Muscle layer of duodenum (tissue), 2 donors: Measurements from ENCODE around the gene TLR8.

Source experiments
- H3K27ac ChIP-seq: one replicate; pipeline ENCODE4 v1.7.0; 2013; ENCODE audit warnings: mild to moderate bottlenecking, low read length
- H3K27me3 ChIP-seq: one replicate; pipeline ENCODE4 v1.7.0; 2013; ENCODE audit warnings: low read depth, mild to moderate bottlenecking, control low read depth, low read length
- H3K36me3 ChIP-seq, 2 donors: one replicate each; pipeline ENCODE4 v1.7.0; 2013; ENCODE audit warnings: low read length in 2 of 2, control low read depth in 1 of 2, mild to moderate bottlenecking in 1 of 2; ENCODE audit not compliant: insufficient read depth in 2 of 2, control insufficient read depth in 1 of 2
- H3K4me1 ChIP-seq, 2 donors: one replicate each; pipeline ENCODE4 v1.7.0; 2013; ENCODE audit warnings: low read length in 2 of 2, mild to moderate bottlenecking in 2 of 2, control low read depth in 1 of 2, moderate library complexity in 1 of 2; ENCODE audit not compliant: insufficient read depth in 2 of 2, control insufficient read depth in 1 of 2
- H3K4me3 ChIP-seq, 2 donors: one replicate each; pipeline ENCODE4 v1.7.0; 2013; ENCODE audit warnings: low read length in 2 of 2, low read depth in 1 of 2, mild to moderate bottlenecking in 1 of 2
- H3K9me3 ChIP-seq, 2 donors: one replicate each; pipeline ENCODE4 v1.7.0; 2013; ENCODE audit warnings: low read length in 2 of 2, control low read depth in 1 of 2, mild to moderate bottlenecking in 1 of 2; ENCODE audit not compliant: control insufficient read depth in 1 of 2
- donor health status: healthy.

The TLR8 gene

DNA sequence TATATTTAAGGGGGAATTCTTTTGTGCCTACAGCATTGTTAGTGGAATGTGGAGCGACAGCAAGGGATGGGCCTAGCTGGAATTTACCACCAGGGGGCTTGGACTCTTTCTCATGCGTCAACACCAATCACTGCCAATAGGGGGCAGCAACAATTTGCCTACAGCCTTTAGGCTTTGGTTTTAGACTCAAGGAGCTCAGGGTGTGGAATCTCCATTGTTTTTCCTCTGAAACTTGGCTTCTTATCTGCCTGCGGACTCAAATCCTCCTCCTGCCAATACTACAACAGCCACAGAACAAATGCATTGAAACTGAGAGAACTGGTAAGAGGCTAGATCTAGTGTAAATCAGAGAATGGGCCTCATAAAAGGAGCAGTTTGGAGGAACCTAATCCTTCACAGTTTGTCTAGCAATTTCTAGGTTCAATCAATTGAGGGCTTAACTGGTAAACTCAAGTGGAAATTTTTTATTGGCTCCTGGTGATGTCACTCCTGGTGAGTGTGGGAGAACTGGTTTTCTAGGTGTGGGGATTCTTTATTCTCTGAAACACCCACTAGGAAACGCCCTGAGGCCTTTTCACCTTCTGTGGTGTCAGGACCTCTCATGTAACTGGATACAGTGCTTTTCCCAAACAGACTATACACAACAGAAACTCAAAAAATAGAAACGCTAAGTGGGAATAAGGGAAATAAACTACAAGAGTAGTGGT is 40.6 kb downstream of the TLR8 start:
- Histone ChIP-seq H3K9me3 (no peaks in the 10 kb centered on the region), H3K27ac (peak overlapping the region; percentile 62)

DNA sequence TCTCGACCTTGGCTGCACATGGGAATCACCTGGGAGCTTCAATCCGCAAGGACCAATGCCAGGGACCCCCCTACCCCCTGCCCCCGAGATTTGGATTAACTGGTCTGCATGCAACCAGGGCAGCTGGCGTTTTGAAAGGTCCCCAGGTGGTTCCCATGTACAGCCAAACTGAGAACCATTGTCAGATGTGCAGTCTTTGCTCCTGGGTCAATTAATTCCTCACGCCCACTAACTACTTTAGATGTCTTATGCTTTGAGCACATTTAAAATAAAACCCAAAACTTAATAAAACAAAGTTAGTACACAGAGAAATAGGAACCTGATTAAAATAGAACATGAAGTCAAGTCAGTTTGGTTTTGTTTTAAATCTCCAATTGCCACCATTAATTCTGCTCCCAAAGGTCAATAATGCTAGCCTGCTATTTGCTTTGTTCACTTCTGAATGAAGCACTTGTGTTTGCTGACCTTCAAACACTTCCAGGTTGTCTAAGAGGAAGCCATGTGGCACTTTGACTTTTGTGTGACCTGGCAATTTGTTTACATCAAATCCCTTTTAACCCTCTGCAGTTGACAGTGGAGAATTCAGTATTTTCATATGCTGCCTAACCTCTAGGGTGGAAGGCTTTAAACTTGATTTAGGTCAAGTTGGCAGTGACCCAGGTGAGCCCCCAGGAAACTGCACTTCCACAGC is 41.3 kb downstream of the TLR8 start:
- H3K4me1 ChIP-seq, result peaks cover 3 to 7% of the 10 kb centered on the region in 2 donors
- H3K9me3 ChIP-seq, result no peaks in the 10 kb centered on the region
- no peaks in the 10 kb centered on the region for H3K36me3 ChIP-seq
- H3K4me3 ChIP-seq, result no peak overlapping the region
- peak overlapping the region; percentile 62 for H3K27ac ChIP-seq
- no peaks in the 10 kb centered on the region for H3K27me3 ChIP-seq

More for the DNA sequence above, 40.6 kb downstream of the TLR8 start:
- Histone ChIP-seq H3K4me1 (peaks cover 3 to 7% of the 10 kb centered on the region in 2 donors), H3K36me3 (no peaks in the 10 kb centered on the region), H3K27me3 (no peaks in the 10 kb centered on the region), H3K4me3 (no peak overlapping the region)

DNA sequence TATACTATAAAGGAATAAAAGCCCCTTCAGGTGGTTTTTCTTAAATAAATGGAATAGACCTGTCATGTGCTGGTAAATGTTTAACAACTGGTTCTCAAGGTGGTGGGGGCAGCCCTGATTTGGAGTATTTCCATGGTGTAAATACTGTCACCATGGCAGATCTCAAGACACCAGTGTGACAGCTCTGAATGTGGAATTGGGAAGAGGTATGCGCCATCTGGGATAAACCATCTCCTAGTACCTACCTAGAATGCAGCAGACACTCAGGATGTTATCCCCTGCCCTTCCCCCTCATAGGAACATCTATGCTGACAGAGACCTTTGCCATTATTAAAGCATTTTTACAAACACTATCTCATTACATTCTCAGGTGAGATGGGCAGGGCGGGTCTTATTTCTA is 42.1 kb downstream of the TLR8 start:
- Histone ChIP-seq H3K36me3 (no peaks in the 10 kb centered on the region), H3K27me3 (no peaks in the 10 kb centered on the region), H3K4me3 (no peak overlapping the region), H3K27ac (no peak overlapping the region), H3K4me1 (peaks cover 3 to 7% of the 10 kb centered on the region in 2 donors), H3K9me3 (no peaks in the 10 kb centered on the region)

DNA sequence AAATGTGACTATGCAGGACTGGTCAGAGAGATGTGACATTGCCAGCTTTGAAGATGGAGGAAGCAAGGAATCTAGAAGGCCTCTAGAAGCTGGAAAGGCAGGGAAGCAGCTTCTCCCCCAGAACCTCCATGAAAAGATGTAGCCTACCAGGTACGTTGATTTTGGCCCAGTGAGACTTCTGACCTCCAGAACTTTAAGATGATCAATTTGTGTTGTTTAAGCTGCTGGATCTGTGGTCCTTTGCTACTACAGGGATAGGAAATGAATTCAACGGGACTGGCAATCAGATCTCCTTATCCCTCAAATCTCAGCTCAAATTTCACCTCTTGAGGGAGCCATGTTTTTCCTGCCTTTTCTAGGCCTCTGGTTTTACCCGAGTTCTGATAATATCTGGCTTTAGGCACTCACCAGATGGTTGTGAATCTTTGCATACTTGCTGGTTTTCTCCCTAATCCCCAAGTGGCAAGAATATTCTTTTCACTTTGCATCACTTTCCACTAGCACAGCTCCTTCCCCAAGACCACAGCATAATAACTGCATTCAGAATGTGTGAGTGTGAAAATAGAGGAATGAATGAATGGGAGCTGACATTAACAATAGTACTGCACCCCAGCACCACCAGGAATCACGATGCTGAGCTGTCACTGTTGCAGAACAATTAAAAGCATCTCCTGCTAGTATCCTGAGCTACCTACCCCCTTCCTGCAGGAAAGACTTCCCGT is 42.9 kb downstream of the TLR8 start:
- peak overlapping the region in 1 of 2 donors; percentile 28 for H3K4me3 ChIP-seq

DNA sequence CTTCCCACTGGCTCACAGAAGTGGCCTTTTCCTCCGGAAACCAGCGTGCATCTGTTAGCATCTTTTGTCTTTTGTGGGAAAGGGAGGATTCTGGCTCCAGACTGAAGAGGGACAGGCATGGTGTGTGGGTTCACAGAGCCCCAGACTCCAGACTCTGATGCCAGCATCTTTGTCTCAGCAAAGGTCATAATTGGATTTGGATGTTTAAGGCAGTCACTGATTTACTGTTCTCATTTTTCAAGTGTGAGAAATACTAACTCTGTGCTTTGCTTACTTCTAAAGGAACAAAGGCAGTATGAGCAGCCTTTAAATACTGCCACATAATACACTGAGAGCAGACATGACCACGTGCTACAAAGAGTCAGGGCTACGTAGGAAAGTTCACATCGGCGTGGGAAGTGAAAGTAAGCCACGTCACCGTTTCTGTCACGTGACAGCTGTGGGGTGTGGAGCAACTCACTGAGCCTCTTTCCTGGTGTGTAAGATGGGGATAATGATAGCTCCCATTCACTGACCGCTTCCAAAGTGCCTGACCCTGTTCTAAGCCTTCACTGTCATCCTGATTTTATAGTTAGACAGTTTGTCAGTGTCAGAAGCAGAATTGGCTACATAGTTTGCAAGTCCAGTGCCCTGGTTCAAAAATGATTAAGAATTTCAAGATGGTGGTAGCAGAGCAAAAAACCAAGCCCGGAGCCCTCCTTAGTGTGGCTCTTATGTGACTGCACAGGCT is 43.7 kb downstream of the TLR8 start:
- H3K9me3 ChIP-seq, result no peaks in the 10 kb centered on the region
- H3K4me1 ChIP-seq, result peaks cover 3 to 7% of the 10 kb centered on the region in 2 donors
- peak overlapping the region; percentile 83 for H3K27ac ChIP-seq
- H3K36me3 ChIP-seq, result no peaks in the 10 kb centered on the region
- peak overlapping the region in 1 of 2 donors; percentile 28 for H3K4me3 ChIP-seq
- no peaks in the 10 kb centered on the region for H3K27me3 ChIP-seq

More for the DNA sequence above, 42.9 kb downstream of the TLR8 start:
- Histone ChIP-seq H3K27me3 (no peaks in the 10 kb centered on the region), H3K27ac (peak overlapping the region; percentile 83), H3K4me1 (peaks cover 3 to 7% of the 10 kb centered on the region in 2 donors), H3K36me3 (no peaks in the 10 kb centered on the region), H3K9me3 (no peaks in the 10 kb centered on the region)

DNA sequence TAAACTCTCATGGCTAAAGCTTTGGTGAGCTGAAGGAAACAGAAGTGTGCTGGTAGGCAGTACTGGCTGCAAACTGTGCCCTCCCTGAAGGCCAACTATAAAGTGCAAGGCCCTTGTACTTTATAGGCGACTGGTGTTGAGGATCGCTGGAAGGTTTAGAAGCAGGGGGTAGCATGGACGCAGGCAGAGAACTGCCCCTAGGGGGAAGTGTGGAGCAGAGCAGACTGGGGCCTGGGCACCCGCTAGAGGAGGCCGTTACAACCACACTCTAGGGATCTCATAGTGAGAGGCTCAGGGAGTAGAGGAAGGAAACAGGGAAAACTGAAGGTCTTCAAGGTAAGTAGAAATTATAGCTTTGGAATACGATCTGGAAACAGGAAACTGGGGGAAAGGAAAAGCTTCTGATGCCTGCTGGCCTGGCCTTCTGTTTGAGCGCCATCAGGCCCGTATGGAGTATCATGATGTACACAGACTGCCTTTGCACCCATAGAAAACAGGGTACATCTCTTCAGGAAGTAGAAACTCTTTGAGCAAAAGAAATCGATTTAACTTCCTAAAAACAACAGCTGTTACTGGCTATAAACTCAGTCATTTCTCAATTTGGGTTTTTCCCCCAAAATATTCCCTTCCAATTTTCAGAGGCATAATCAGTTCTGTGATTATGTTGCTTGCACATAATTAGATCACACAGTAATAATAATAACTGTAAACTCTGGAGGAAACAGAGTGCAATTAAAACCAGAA is 44.6 kb downstream of the TLR8 start:
- H3K9me3 ChIP-seq, result no peaks in the 10 kb centered on the region
- no peaks in the 10 kb centered on the region for H3K36me3 ChIP-seq
- no peak overlapping the region for H3K4me3 ChIP-seq
- H3K4me1 ChIP-seq, result peaks cover 3 to 7% of the 10 kb centered on the region in 2 donors
- peak overlapping the region; percentile 72 for H3K27ac ChIP-seq
- no peaks in the 10 kb centered on the region for H3K27me3 ChIP-seq

DNA sequence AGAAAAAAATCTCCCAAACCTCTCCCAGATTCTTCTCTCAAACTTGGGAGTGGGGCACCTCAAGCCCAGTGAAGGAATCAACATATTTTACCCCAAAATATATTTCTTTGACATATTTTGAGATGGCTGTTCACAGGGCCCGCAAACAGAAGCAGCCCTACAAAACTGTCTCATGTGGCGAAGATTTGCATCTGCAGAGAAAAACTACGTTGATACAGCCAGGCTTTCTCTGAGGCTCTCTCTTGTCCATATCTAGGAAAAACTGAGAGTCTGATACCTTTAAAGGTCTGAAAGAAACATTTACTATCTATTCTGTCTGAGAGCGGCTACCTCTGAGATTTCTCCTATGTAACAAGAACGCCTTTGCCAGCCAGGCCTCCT is 45.2 kb downstream of the TLR8 start:
- Histone ChIP-seq H3K9me3 (no peaks in the 10 kb centered on the region), H3K36me3 (no peaks in the 10 kb centered on the region), H3K4me1 (peaks cover 3 to 7% of the 10 kb centered on the region in 2 donors), H3K27ac (peak overlapping the region; percentile 72), H3K27me3 (no peaks in the 10 kb centered on the region), H3K4me3 (no peak overlapping the region)

DNA sequence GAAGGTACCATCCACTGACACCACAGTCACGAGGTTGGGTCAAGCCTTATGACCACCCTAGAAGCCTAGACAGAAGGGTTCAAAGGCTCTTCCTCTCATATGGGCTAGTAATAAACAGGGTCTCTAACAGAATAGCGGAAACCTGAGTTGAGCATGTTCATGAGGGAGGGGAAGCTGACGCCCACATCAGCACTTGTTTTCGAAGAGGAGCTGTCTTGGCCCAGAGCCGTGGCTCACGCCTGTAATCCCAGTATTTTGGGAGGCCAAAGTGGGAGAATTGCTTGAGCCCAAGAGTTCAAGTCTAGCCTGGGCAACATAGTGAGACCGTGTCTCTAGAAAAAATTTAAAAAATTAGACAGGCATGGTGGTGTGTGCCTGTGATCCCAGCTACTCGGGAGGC is 47.0 kb downstream of the TLR8 start:
- Histone ChIP-seq H3K4me3 (no peak overlapping the region), H3K27ac (no peak overlapping the region)

DNA sequence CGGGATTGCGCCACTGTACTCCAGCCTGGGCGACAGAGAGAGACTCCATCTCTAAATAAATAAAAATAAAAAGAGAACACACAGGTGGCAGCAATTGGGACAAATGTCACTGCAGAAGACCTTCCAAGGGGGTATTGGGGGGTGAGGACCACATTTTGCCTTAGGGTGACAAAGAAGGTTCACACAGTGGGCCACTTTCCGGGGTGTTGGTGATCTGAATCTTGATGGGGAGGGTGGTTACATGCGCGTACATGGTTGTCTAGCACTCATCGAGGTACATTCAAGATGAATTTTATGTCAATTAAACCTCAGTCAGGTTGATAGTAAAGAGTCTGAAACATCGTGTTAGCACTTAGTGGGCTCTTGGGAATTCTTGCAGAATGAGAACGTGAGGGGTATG is 48.0 kb downstream of the TLR8 start:
- H3K4me1 ChIP-seq, result peaks cover 0 to 7% of the 10 kb centered on the region in 2 donors
- H3K9me3 ChIP-seq, result no peaks in the 10 kb centered on the region
- H3K27ac ChIP-seq, result no peak overlapping the region
- no peak overlapping the region for H3K4me3 ChIP-seq
- H3K36me3 ChIP-seq, result no peaks in the 10 kb centered on the region
- H3K27me3 ChIP-seq, result no peaks in the 10 kb centered on the region

More for the DNA sequence above, 47.0 kb downstream of the TLR8 start:
- Histone ChIP-seq H3K36me3 (no peaks in the 10 kb centered on the region), H3K27me3 (no peaks in the 10 kb centered on the region), H3K9me3 (no peaks in the 10 kb centered on the region), H3K4me1 (peaks cover 0 to 7% of the 10 kb centered on the region in 2 donors)

DNA sequence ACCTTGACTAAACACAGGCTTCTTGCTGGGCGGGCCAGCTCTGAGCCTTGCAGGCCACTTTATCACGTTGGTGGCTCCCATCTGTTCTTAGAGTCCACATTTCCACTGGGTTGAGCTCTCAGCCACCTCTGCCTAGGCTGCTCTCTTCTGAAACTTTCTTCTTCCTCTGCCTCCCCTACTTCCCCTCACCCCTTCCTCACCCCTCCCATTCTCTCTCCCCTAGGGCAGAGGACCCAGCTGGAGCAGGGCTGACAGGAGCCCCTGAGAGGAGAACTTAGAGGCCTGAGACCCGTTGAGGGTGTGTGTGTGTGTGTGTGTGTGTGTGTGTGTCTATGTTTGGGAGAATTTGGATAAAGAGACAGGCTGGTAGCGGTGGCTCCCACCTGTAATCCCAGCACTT is 48.6 kb downstream of the TLR8 start:
- no peaks in the 10 kb centered on the region for H3K9me3 ChIP-seq
- H3K4me3 ChIP-seq, result no peak overlapping the region
- no peaks in the 10 kb centered on the region for H3K27me3 ChIP-seq
- H3K36me3 ChIP-seq, result no peaks in the 10 kb centered on the region
- H3K4me1 ChIP-seq, result peaks cover 0 to 2% of the 10 kb centered on the region in 2 donors
- H3K27ac ChIP-seq, result no peak overlapping the region
